Neuronal stem cell (in vitro differentiated cells): ENCODE data around the gene NIPSNAP2.
"Not testable (repeated sequence)": the region's sequence is repeated elsewhere in the genome, so short reads cannot be mapped to it uniquely, and the experiment has no call there.

Source experiments
- DNase-seq: peaks from one replicate; pipeline ENCODE4 v3.0.0-alpha.2; 2013; ENCODE audit warnings: low spot score
- H2AFZ ChIP-seq: one replicate; pipeline ENCODE4 v1.6.1; 2013; ENCODE audit warnings: mild to moderate bottlenecking, low read length, inconsistent platforms
- H2AK5ac ChIP-seq: 2 replicates; pipeline ENCODE4 v1.6.1; 2013; ENCODE audit warnings: low read depth, mild to moderate bottlenecking, inconsistent platforms, low read length, moderate library complexity, mixed read lengths
- H2BK120ac ChIP-seq: 2 replicates; pipeline ENCODE4 v1.6.1; 2013; ENCODE audit warnings: low read depth, mild to moderate bottlenecking, inconsistent platforms, low read length, moderate library complexity, mixed read lengths
- H2BK12ac ChIP-seq: one replicate; pipeline ENCODE4 v1.6.1; 2013; ENCODE audit warnings: low read length, inconsistent platforms
- H2BK15ac ChIP-seq: 2 replicates; pipeline ENCODE4 v1.6.1; 2013; ENCODE audit warnings: mild to moderate bottlenecking, low read length, inconsistent platforms, mixed read lengths
- H2BK5ac ChIP-seq: one replicate; pipeline ENCODE4 v1.6.1; 2013; ENCODE audit warnings: inconsistent platforms, mild to moderate bottlenecking, low read length, moderate library complexity
- H3K14ac ChIP-seq: one replicate; pipeline ENCODE4 v1.6.1; 2013; ENCODE audit warnings: low read length, inconsistent platforms
- H3K18ac ChIP-seq: 2 replicates; pipeline ENCODE4 v1.6.1; 2013; ENCODE audit warnings: low read length, inconsistent platforms
- H3K23ac ChIP-seq: 2 replicates; pipeline ENCODE4 v1.6.1; 2013; ENCODE audit warnings: low read depth, mild to moderate bottlenecking, mixed read lengths, low read length, inconsistent platforms; ENCODE audit not compliant: poor library complexity
- H3K27ac ChIP-seq: replicated peaks from 3 replicates; pipeline ENCODE4 v1.5.1; 2013; ENCODE audit warnings: low read length, inconsistent platforms
- H3K27me3 ChIP-seq, 3 experiments: 2 replicates each; pipeline ENCODE4 v1.6.1; 2013; ENCODE audit warnings: low read length in 3 of 3, mild to moderate bottlenecking in 2 of 3, inconsistent platforms in 1 of 3, low read depth in 1 of 3, mixed read lengths in 1 of 3, moderate library complexity in 1 of 3; ENCODE audit not compliant: control insufficient read depth in 3 of 3, insufficient read depth in 3 of 3
- H3K36me3 ChIP-seq, 2 donors: replicated peaks in 1 of 2; 2 replicates each; pipeline ENCODE4 v1.6.1; 2013; ENCODE audit warnings: low read length in 2 of 2; ENCODE audit not compliant: control insufficient read depth in 2 of 2, insufficient read depth in 2 of 2
- H3K4ac ChIP-seq: 2 replicates; pipeline ENCODE4 v1.6.1; 2013; ENCODE audit warnings: inconsistent platforms, mild to moderate bottlenecking, low read length, moderate library complexity
- H3K4me1 ChIP-seq, 2 donors: 1 replicate in 1 of 2; 2 replicates in 1 of 2; pipeline ENCODE4 v1.6.1; 2013; ENCODE audit warnings: low read length in 2 of 2, low read depth in 1 of 2; ENCODE audit not compliant: control insufficient read depth in 2 of 2, insufficient read depth in 1 of 2
- H3K4me2 ChIP-seq: one replicate; pipeline ENCODE4 v1.6.1; 2013; ENCODE audit warnings: mild to moderate bottlenecking, low read length, inconsistent platforms; ENCODE audit not compliant: insufficient read depth, poor library complexity, severe bottlenecking
- H3K4me3 ChIP-seq, 2 donors: 2 replicates each; pipeline ENCODE4 v1.5.1; 2013; ENCODE audit warnings: low read length in 2 of 2, mild to moderate bottlenecking in 2 of 2, inconsistent platforms in 1 of 2, moderate library complexity in 1 of 2
- H3K79me1 ChIP-seq: one replicate; pipeline ENCODE4 v1.6.1; 2013; ENCODE audit warnings: low read depth, mild to moderate bottlenecking, inconsistent platforms, low read length, moderate library complexity
- H3K9ac ChIP-seq: one replicate; pipeline ENCODE4 v1.6.1; 2013; ENCODE audit warnings: mild to moderate bottlenecking, low read depth, low read length, inconsistent platforms; ENCODE audit not compliant: poor library complexity
- H3K9me3 ChIP-seq, 2 donors: replicated peaks in 1 of 2; 2 replicates each; pipeline versions ENCODE3 to v1.6.1; 2013; ENCODE audit warnings: low read length in 2 of 2, mild to moderate bottlenecking in 2 of 2, inconsistent platforms in 1 of 2, low read depth in 1 of 2, mixed read lengths in 1 of 2, moderate library complexity in 1 of 2; ENCODE audit not compliant: control insufficient read depth in 2 of 2, insufficient read depth in 1 of 2
- H4K8ac ChIP-seq: one replicate; pipeline ENCODE4 v1.6.1; 2013; ENCODE audit warnings: low read depth, mild to moderate bottlenecking, inconsistent platforms, low read length, moderate library complexity
- H4K91ac ChIP-seq: one replicate; pipeline ENCODE4 v1.6.1; 2013; ENCODE audit warnings: low read length, low read depth, mild to moderate bottlenecking, inconsistent platforms; ENCODE audit not compliant: poor library complexity
- WGBS, 2 donors: extraction: QIAGEN DNeasy Blood & Tissue Kit; methylation state at CpG; one replicate each; pipeline ENCODE4 v1.1.7; 2013; ENCODE audit warnings: missing lambda C conversion rate in 2 of 2, mixed read lengths in 1 of 2; ENCODE audit not compliant: insufficient read length in 2 of 2, insufficient replicate concordance in 1 of 2; ENCODE audit errors: extremely low coverage in 2 of 2; 5-methylcytosine and 5-hydroxymethylcytosine counted together

The NIPSNAP2 gene

GRCh38 chr7:56048763-56049162 lies 84.4 kb downstream of the NIPSNAP2 start:
- not testable (repeated sequence) for H3K4me2 ChIP-seq, H2BK12ac ChIP-seq, H2AK5ac ChIP-seq, H3K23ac ChIP-seq, H4K8ac ChIP-seq, H2BK5ac ChIP-seq, H3K4ac ChIP-seq, H3K9ac ChIP-seq, H3K27me3 ChIP-seq, H3K14ac ChIP-seq, H2BK120ac ChIP-seq, DNase-seq, H3K79me1 ChIP-seq, H4K91ac ChIP-seq, H3K4me1 ChIP-seq, H3K27ac ChIP-seq, H3K9me3 ChIP-seq, H3K18ac ChIP-seq, H2AFZ ChIP-seq, H3K4me3 ChIP-seq, H2BK15ac ChIP-seq
- no CpG with 5 or more reads among the region's 8 CpGs for WGBS, 2 donors
- H3K36me3 ChIP-seq: peaks cover 7 to 19% of the 10 kb centered on the region in 2 donors
